Inflammatory macrophage treated with lipopolysaccharide for 1 hour (primary cell): Measurements from ENCODE around the gene TRAF1.
A peak's percentile ranks its signal among the peaks of the same experiment; 100 is the strongest.
"Not testable (repeated sequence)": the region's sequence is repeated elsewhere in the genome, so short reads cannot be mapped to it uniquely, and the experiment has no call there.

Experiments used
- DNase-seq, 2 donors: peaks; one replicate each; pipeline ENCODE4 v3.0.0-alpha.2; 2020 to 2022

Gene TRAF1

GRCh38 chr9:120926397-120926928 lies at the start of gene TRAF1:
Gene TRAF1 (minus strand): TSS chr9:120926796. CDS start chr9:120926075, 721 bp downstream.
- DNase-seq = peak; percentile 82 to 95

GRCh38 chr9:120974921-120975320 lies 48.3 kb upstream of the TRAF1 start:
- no peak for DNase-seq

GRCh38 chr9:120974181-120974580 lies 47.6 kb upstream of the TRAF1 start:
- no peak for DNase-seq

- no peak for DNase-seq
Measured at GRCh38 chr9:120971938-120972337, 45.3 kb upstream of the TRAF1 start.

- not testable (repeated sequence) for DNase-seq
Measured at GRCh38 chr9:120971471-120971870, 44.9 kb upstream of the TRAF1 start.

GRCh38 chr9:120970244-120970643 lies 43.6 kb upstream of the TRAF1 start:
- no peak for DNase-seq

GRCh38 chr9:120966013-120966369 lies 39.4 kb upstream of the TRAF1 start:
- no peak for DNase-seq

GRCh38 chr9:120965344-120966012 lies 38.9 kb upstream of the TRAF1 start:
- no peak for DNase-seq

- no peak for DNase-seq
Measured at GRCh38 chr9:120961936-120962335, 35.3 kb upstream of the TRAF1 start.

GRCh38 chr9:120960001-120960400 lies 33.4 kb upstream of the TRAF1 start:
- DNase-seq = no peak

- DNase-seq = no peak
Measured at GRCh38 chr9:120956862-120957261, 30.3 kb upstream of the TRAF1 start.

- DNase-seq = no peak
Measured at GRCh38 chr9:120951960-120952618, 25.5 kb upstream of the TRAF1 start.

- no peak for DNase-seq
Measured at GRCh38 chr9:120950421-120951388, 24.1 kb upstream of the TRAF1 start.

GRCh38 chr9:120949290-120949689 lies 22.7 kb upstream of the TRAF1 start:
- no peak for DNase-seq

GRCh38 chr9:120948824-120949223 lies 22.2 kb upstream of the TRAF1 start:
- DNase-seq = no peak

- no peak for DNase-seq
Measured at GRCh38 chr9:120947222-120947621, 20.6 kb upstream of the TRAF1 start.

GRCh38 chr9:120946259-120946658 lies 19.7 kb upstream of the TRAF1 start:
- no peak for DNase-seq

GRCh38 chr9:120944948-120945347 lies 18.4 kb upstream of the TRAF1 start:
- no peak for DNase-seq

- peak in 1 of 2 donors; percentile 52 for DNase-seq
Measured at GRCh38 chr9:120944434-120944843, 17.8 kb upstream of the TRAF1 start.

- DNase-seq = no peak
Measured at GRCh38 chr9:120942186-120943001, 15.8 kb upstream of the TRAF1 start.

- DNase-seq = no peak
Measured at GRCh38 chr9:120941046-120941770, 14.6 kb upstream of the TRAF1 start.

GRCh38 chr9:120940573-120940972 lies 14.0 kb upstream of the TRAF1 start:
- DNase-seq = no peak
